ENCODE results near the gene RAD51B.
A peak's percentile ranks its signal among the peaks of the same experiment; 100 is the strongest.

The RAD51B gene

GRCh38 chr14:68396461-68396860, 576.9 kb downstream of the RAD51B start:
- Histone ChIP-seq H3K23ac (ENCODE audit: low read length) (no peak overlapping the region), H4K5ac (ENCODE audit: low read length) (no peak overlapping the region), H2AK5ac (ENCODE audit: low read length) (no peak overlapping the region), H2BK15ac (replicated peaks; ENCODE audit: low read depth) (no peak overlapping the region), H3K4ac (ENCODE audit: low read depth, low read length) (no peak overlapping the region), H3K79me1 (ENCODE audit: low read length) (no peaks in the 10 kb centered on the region), H3K27me3 (ENCODE audit: insufficient read depth, low read length, poor library complexity) (no peaks in the 10 kb centered on the region), H3K9ac (ENCODE audit: low read length) (no peak overlapping the region), H3K36me3 (ENCODE audit: control insufficient read depth, insufficient read depth, low read length) (no peaks in the 10 kb centered on the region), H3K18ac (ENCODE audit: low read length) (no peak overlapping the region), H3K56ac (ENCODE audit: low read length) (no peak overlapping the region), H3K27ac (ENCODE audit: low read depth, low read length) (no peak overlapping the region), H3K4me1 (ENCODE audit: control insufficient read depth, low read depth, low read length) (peaks cover 9% of the 10 kb centered on the region), H3K4me3 (ENCODE audit: low read length) (no peak overlapping the region), H3K4me2 (ENCODE audit: low read length) (no peak overlapping the region), H3K79me2 (ENCODE audit: control insufficient read depth, insufficient read depth, low read length) (no peaks in the 10 kb centered on the region), H2BK120ac (ENCODE audit: low read depth, low read length) (no peak overlapping the region), H4K8ac (ENCODE audit: low read depth, low read length) (no peak overlapping the region), H2BK5ac (ENCODE audit: low read length) (no peak overlapping the region)
- no peak for DNase-seq
- no CpG with 5 or more reads among the region's 3 CpGs for WGBS (ENCODE audit: extremely low coverage, insufficient coverage, low lambda C conversion rate)

- Histone ChIP-seq H2BK15ac (replicated peaks; ENCODE audit: low read depth) (no peak overlapping the region), H3K79me2 (ENCODE audit: control insufficient read depth, insufficient read depth, low read length) (no peaks in the 10 kb centered on the region), H3K79me1 (ENCODE audit: low read length) (no peaks in the 10 kb centered on the region), H2AK5ac (ENCODE audit: low read length) (no peak overlapping the region), H3K36me3 (ENCODE audit: control insufficient read depth, insufficient read depth, low read length) (no peaks in the 10 kb centered on the region), H2BK5ac (ENCODE audit: low read length) (peak overlapping the region; percentile 32), H3K18ac (ENCODE audit: low read length) (no peak overlapping the region), H3K23ac (ENCODE audit: low read length) (peak overlapping the region; percentile 1), H2BK120ac (ENCODE audit: low read depth, low read length) (no peak overlapping the region), H3K4me3 (ENCODE audit: low read length) (no peak overlapping the region), H3K27ac (ENCODE audit: low read depth, low read length) (no peak overlapping the region), H3K4ac (ENCODE audit: low read depth, low read length) (no peak overlapping the region), H3K9ac (ENCODE audit: low read length) (no peak overlapping the region), H3K56ac (ENCODE audit: low read length) (no peak overlapping the region), H3K4me2 (ENCODE audit: low read length) (no peak overlapping the region), H4K5ac (ENCODE audit: low read length) (no peak overlapping the region), H3K27me3 (ENCODE audit: insufficient read depth, low read length, poor library complexity) (no peaks in the 10 kb centered on the region), H4K8ac (ENCODE audit: low read depth, low read length) (no peak overlapping the region), H3K4me1 (ENCODE audit: control insufficient read depth, low read depth, low read length) (peaks cover 9% of the 10 kb centered on the region)
- no CpG with 5 or more reads among the region's 6 CpGs for WGBS (ENCODE audit: extremely low coverage, insufficient coverage, low lambda C conversion rate)
- peak; percentile 25 for DNase-seq
These were observed 577.8 kb downstream of the RAD51B start for GRCh38 chr14:68397371-68397811.

GRCh38 chr14:68397822-68398221, 578.2 kb downstream of the RAD51B start:
- H2BK120ac ChIP-seq (ENCODE audit: low read depth, low read length) = no peak overlapping the region
- H3K27me3 ChIP-seq (ENCODE audit: insufficient read depth, low read length, poor library complexity) = no peaks in the 10 kb centered on the region
- no peak overlapping the region for H3K23ac ChIP-seq (ENCODE audit: low read length)
- H3K9ac ChIP-seq (ENCODE audit: low read length) = no peak overlapping the region
- no peak overlapping the region for H3K4me3 ChIP-seq (ENCODE audit: low read length)
- H3K56ac ChIP-seq (ENCODE audit: low read length) = no peak overlapping the region
- H3K79me1 ChIP-seq (ENCODE audit: low read length) = no peaks in the 10 kb centered on the region
- H3K79me2 ChIP-seq (ENCODE audit: control insufficient read depth, insufficient read depth, low read length) = no peaks in the 10 kb centered on the region
- H3K4me1 ChIP-seq (ENCODE audit: control insufficient read depth, low read depth, low read length) = peaks cover 7% of the 10 kb centered on the region
- no peak overlapping the region for H4K8ac ChIP-seq (ENCODE audit: low read depth, low read length)
- H3K36me3 ChIP-seq (ENCODE audit: control insufficient read depth, insufficient read depth, low read length) = no peaks in the 10 kb centered on the region
- no peak overlapping the region for H3K4me2 ChIP-seq (ENCODE audit: low read length)
- H4K5ac ChIP-seq (ENCODE audit: low read length) = no peak overlapping the region
- WGBS (ENCODE audit: extremely low coverage, insufficient coverage, low lambda C conversion rate) = no CpG with 5 or more reads among the region's 6 CpGs
- peak; percentile 81 for DNase-seq
- no peak overlapping the region for H2BK5ac ChIP-seq (ENCODE audit: low read length)
- no peak overlapping the region for H3K18ac ChIP-seq (ENCODE audit: low read length)
- no peak overlapping the region for H3K4ac ChIP-seq (ENCODE audit: low read depth, low read length)
- H2BK15ac ChIP-seq (replicated peaks; ENCODE audit: low read depth) = no peak overlapping the region
- no peak overlapping the region for H2AK5ac ChIP-seq (ENCODE audit: low read length)
- no peak overlapping the region for H3K27ac ChIP-seq (ENCODE audit: low read depth, low read length)

GRCh38 chr14:68398370-68398769, 578.8 kb downstream of the RAD51B start:
- no peak overlapping the region for H2BK15ac ChIP-seq (replicated peaks; ENCODE audit: low read depth)
- H3K4me3 ChIP-seq (ENCODE audit: low read length) = no peak overlapping the region
- no peak overlapping the region for H2BK5ac ChIP-seq (ENCODE audit: low read length)
- H3K27ac ChIP-seq (ENCODE audit: low read depth, low read length) = no peak overlapping the region
- DNase-seq = no peak
- H4K5ac ChIP-seq (ENCODE audit: low read length) = no peak overlapping the region
- peak overlapping the region; percentile 59 for H3K4ac ChIP-seq (ENCODE audit: low read depth, low read length)
- no peaks in the 10 kb centered on the region for H3K79me2 ChIP-seq (ENCODE audit: control insufficient read depth, insufficient read depth, low read length)
- no peak overlapping the region for H3K4me2 ChIP-seq (ENCODE audit: low read length)
- H2AK5ac ChIP-seq (ENCODE audit: low read length) = no peak overlapping the region
- H2BK120ac ChIP-seq (ENCODE audit: low read depth, low read length) = peak overlapping the region; percentile 30
- H3K4me1 ChIP-seq (ENCODE audit: control insufficient read depth, low read depth, low read length) = peaks cover 5% of the 10 kb centered on the region
- no peak overlapping the region for H3K56ac ChIP-seq (ENCODE audit: low read length)
- H3K27me3 ChIP-seq (ENCODE audit: insufficient read depth, low read length, poor library complexity) = no peaks in the 10 kb centered on the region
- no peaks in the 10 kb centered on the region for H3K79me1 ChIP-seq (ENCODE audit: low read length)
- H4K8ac ChIP-seq (ENCODE audit: low read depth, low read length) = no peak overlapping the region
- no peak overlapping the region for H3K9ac ChIP-seq (ENCODE audit: low read length)
- WGBS (ENCODE audit: extremely low coverage, insufficient coverage, low lambda C conversion rate) = no CpG with 5 or more reads among the region's 2 CpGs
- H3K36me3 ChIP-seq (ENCODE audit: control insufficient read depth, insufficient read depth, low read length) = no peaks in the 10 kb centered on the region
- H3K18ac ChIP-seq (ENCODE audit: low read length) = peak overlapping the region; percentile 65
- H3K23ac ChIP-seq (ENCODE audit: low read length) = no peak overlapping the region

- Histone ChIP-seq H3K79me2 (ENCODE audit: control insufficient read depth, insufficient read depth, low read length) (no peaks in the 10 kb centered on the region), H3K18ac (ENCODE audit: low read length) (no peak overlapping the region), H3K4me1 (ENCODE audit: control insufficient read depth, low read depth, low read length) (peaks cover 5% of the 10 kb centered on the region), H2BK120ac (ENCODE audit: low read depth, low read length) (no peak overlapping the region), H3K27ac (ENCODE audit: low read depth, low read length) (no peak overlapping the region), H2AK5ac (ENCODE audit: low read length) (no peak overlapping the region), H3K36me3 (ENCODE audit: control insufficient read depth, insufficient read depth, low read length) (no peaks in the 10 kb centered on the region), H2BK15ac (replicated peaks; ENCODE audit: low read depth) (no peak overlapping the region), H3K27me3 (ENCODE audit: insufficient read depth, low read length, poor library complexity) (no peaks in the 10 kb centered on the region), H4K8ac (ENCODE audit: low read depth, low read length) (no peak overlapping the region), H2BK5ac (ENCODE audit: low read length) (no peak overlapping the region), H3K9ac (ENCODE audit: low read length) (no peak overlapping the region), H3K4me2 (ENCODE audit: low read length) (no peak overlapping the region), H3K4me3 (ENCODE audit: low read length) (no peak overlapping the region), H3K23ac (ENCODE audit: low read length) (no peak overlapping the region), H3K79me1 (ENCODE audit: low read length) (no peaks in the 10 kb centered on the region), H3K4ac (ENCODE audit: low read depth, low read length) (no peak overlapping the region), H4K5ac (ENCODE audit: low read length) (no peak overlapping the region), H3K56ac (ENCODE audit: low read length) (no peak overlapping the region)
- no peak for DNase-seq
- WGBS (ENCODE audit: extremely low coverage, insufficient coverage, low lambda C conversion rate) = no CpG with 5 or more reads among the region's 2 CpGs
These were observed 580.4 kb downstream of the RAD51B start for GRCh38 chr14:68399971-68400370.

GRCh38 chr14:68401317-68401716, 581.7 kb downstream of the RAD51B start:
- H3K4me2 ChIP-seq (ENCODE audit: low read length) = no peak overlapping the region
- no peak overlapping the region for H3K4ac ChIP-seq (ENCODE audit: low read depth, low read length)
- H3K79me1 ChIP-seq (ENCODE audit: low read length) = no peaks in the 10 kb centered on the region
- H3K27me3 ChIP-seq (ENCODE audit: insufficient read depth, low read length, poor library complexity) = no peaks in the 10 kb centered on the region
- no peak overlapping the region for H3K27ac ChIP-seq (ENCODE audit: low read depth, low read length)
- H2BK15ac ChIP-seq (replicated peaks; ENCODE audit: low read depth) = no peak overlapping the region
- WGBS (ENCODE audit: extremely low coverage, insufficient coverage, low lambda C conversion rate) = no CpG with 5 or more reads among the region's 3 CpGs
- no peak overlapping the region for H3K18ac ChIP-seq (ENCODE audit: low read length)
- no peak overlapping the region for H4K8ac ChIP-seq (ENCODE audit: low read depth, low read length)
- H2BK5ac ChIP-seq (ENCODE audit: low read length) = no peak overlapping the region
- no peak overlapping the region for H3K56ac ChIP-seq (ENCODE audit: low read length)
- no peak overlapping the region for H2AK5ac ChIP-seq (ENCODE audit: low read length)
- H4K5ac ChIP-seq (ENCODE audit: low read length) = no peak overlapping the region
- no peak overlapping the region for H3K23ac ChIP-seq (ENCODE audit: low read length)
- peak; percentile 93 for DNase-seq
- H3K36me3 ChIP-seq (ENCODE audit: control insufficient read depth, insufficient read depth, low read length) = no peaks in the 10 kb centered on the region
- H3K4me1 ChIP-seq (ENCODE audit: control insufficient read depth, low read depth, low read length) = peaks cover 5% of the 10 kb centered on the region
- H3K4me3 ChIP-seq (ENCODE audit: low read length) = no peak overlapping the region
- H3K9ac ChIP-seq (ENCODE audit: low read length) = no peak overlapping the region
- no peak overlapping the region for H2BK120ac ChIP-seq (ENCODE audit: low read depth, low read length)
- H3K79me2 ChIP-seq (ENCODE audit: control insufficient read depth, insufficient read depth, low read length) = no peaks in the 10 kb centered on the region
